Adrenal gland (tissue), 5 donors: ENCODE measurements around the gene HSD17B12.

ENCODE experiments used
- POLR2A ChIP-seq, 2 donors: fragments of 450-650 bp; IDR thresholded peaks; one replicate each; pipeline ENCODE4 v1.6.1; 2017; ENCODE audit warnings: antibody characterized with exemption in 2 of 2, mild to moderate bottlenecking in 2 of 2, moderate library complexity in 1 of 2
- TF ChIP-seq, protein P1 (sequence below), 6 experiments: fragments of 450-650 bp in 4 of 6; fragments of 200-600 bp in 2 of 6; sonication (generic) in 1 of 6; IDR thresholded peaks; 1 replicate in 5 of 6; 2 replicates in 1 of 6; pipeline versions ENCODE4 v1.5.1 to v1.8.0; 2016 to 2021; ENCODE audit warnings: antibody characterized with exemption in 6 of 6, mild to moderate bottlenecking in 2 of 6, moderate library complexity in 1 of 6
- donor health status: DM: no; HTN: no; CAD: no.

DNA sequence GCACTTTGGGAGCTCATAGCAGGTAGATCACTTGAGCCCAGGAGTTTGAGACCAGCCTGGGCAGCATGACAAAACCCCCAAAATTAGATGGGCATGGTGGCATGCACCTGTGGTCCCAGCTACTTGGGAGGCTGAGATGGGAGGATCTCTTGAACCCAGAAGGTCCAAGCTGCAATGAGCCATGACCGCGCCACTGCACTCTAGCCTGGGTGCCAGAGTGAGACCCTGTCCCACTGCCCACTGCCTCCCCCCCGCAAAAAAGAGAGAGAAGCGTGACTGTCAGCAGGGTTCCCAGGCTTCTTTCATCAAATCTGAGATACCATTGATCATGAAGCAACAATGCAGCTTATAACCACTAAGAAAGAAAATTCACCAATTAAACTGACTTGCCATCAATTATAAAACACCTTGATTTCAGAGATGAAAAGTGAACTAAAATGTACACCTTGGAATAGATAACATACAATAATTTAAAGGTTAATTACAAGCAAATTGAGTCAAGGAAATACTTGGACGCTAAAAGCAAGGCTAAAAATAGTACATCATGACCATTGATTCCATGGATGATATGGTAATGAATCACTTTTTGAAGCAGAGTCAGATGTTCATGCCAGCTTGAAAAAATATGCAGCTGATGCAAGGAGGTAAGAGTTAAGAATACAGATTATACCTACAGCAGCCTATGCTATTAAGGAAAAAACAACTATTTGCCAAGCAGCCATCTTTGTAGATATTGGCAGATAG is 109.3 kb downstream of the HSD17B12 start:
- TF ChIP-seq, protein P1, sequence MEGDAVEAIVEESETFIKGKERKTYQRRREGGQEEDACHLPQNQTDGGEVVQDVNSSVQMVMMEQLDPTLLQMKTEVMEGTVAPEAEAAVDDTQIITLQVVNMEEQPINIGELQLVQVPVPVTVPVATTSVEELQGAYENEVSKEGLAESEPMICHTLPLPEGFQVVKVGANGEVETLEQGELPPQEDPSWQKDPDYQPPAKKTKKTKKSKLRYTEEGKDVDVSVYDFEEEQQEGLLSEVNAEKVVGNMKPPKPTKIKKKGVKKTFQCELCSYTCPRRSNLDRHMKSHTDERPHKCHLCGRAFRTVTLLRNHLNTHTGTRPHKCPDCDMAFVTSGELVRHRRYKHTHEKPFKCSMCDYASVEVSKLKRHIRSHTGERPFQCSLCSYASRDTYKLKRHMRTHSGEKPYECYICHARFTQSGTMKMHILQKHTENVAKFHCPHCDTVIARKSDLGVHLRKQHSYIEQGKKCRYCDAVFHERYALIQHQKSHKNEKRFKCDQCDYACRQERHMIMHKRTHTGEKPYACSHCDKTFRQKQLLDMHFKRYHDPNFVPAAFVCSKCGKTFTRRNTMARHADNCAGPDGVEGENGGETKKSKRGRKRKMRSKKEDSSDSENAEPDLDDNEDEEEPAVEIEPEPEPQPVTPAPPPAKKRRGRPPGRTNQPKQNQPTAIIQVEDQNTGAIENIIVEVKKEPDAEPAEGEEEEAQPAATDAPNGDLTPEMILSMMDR (IDR thresholded peaks at IDR 0.05) = no peak
- no peak for TF ChIP-seq POLR2A (IDR thresholded peaks at IDR 0.05)
